ENCODE data around the gene HTRA2.

DNA sequence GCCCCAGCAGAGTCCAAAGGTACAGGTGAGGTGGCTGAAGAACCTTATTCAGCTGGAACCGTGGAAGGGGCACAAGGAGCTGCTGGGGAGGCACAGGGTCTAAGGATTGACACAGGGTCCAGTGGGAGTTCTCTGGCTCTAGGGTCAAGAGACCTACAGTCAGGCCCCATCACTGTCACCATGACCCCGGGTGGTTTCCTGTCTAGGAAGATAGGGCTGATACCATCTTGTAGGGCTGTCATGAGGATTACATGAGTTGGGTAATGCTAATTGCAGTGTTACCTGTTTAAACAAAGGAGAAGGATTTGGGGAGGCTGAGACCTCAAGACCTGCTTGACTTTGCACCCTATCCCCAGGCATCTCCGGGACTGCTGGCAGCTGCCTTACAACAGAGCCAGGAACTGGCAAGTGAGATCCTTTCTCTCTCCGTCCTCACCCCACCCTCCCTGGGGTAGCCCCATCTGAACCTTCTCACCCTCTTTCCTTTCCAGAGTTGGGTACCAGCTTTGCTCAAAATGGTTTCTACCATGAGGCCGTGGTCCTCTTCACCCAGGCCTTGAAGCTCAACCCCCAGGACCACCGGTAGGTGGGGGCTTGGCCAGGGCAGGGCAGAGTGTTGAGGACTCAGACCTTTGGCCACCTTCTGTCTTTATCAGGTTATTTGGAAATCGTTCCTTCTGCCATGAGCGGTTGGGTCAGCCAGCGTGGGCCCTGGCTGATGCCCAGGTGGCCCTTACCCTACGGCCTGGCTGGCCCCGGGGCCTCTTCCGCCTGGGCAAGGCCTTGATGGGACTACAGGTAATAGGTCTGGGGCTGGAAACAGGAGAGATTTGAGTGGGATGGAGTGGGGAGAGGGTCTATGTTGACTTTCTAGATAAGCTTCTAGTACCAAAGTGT lies 37.8 kb upstream of the HTRA2 start:
- TF ChIP-seq CTCF (IDR thresholded peaks at IDR 0.05) (no peak), EP300 (IDR thresholded peaks at IDR 0.05) (no peak), POLR2A (IDR thresholded peaks at IDR 0.05) (no peak)
